H1 (cell line): ENCODE data around the gene AZGP1. TPM values are rescaled to one million over a fixed set of nuclear protein-coding genes. Genes with fewer than 3 reads are reported as not detected.

Experiments used
- CTCF ChIA-PET: fragments of 300-600 bp; sonication (Branson Sonifier 250); formaldehyde crosslinking; loops from one replicate; lab custom pipeline; 2021; ENCODE audit not compliant: partially characterized antibody; lab: Charles Lee
- POLR2A ChIA-PET: fragments of 300-600 bp; sonication (Branson Sonifier 250); formaldehyde crosslinking; loops from one replicate; lab custom pipeline; 2021; ENCODE audit warnings: inconsistent platforms; ENCODE audit not compliant: partially characterized antibody; lab: Charles Lee
- DNase-seq, 2 experiments: peaks; one replicate each; pipeline versions ENCODE4 v3.0.0 to v3.0.0-alpha.2; 2010 to 2022; ENCODE audit warnings: low spot score in 2 of 2, low read depth in 1 of 2, mixed read lengths in 1 of 2
- FAIRE-seq: peaks from 2 replicates; lab custom pipeline; 2011; peaks lifted over from hg19 to GRCh38; lab: Jason Lieb, UNC
- H2AFZ ChIP-seq: 2 replicates; pipeline ENCODE4 v1.8.1; 2012; ENCODE audit warnings: low read length, inconsistent platforms
- H2AK5ac ChIP-seq: 2 replicates; pipeline ENCODE4 v1.6.1; 2013; ENCODE audit warnings: low read depth, low read length
- H2BK120ac ChIP-seq: replicated peaks from 2 replicates; pipeline ENCODE3; 2013; ENCODE audit warnings: low read depth, low read length, inconsistent platforms
- H2BK12ac ChIP-seq: 2 replicates; pipeline ENCODE4 v1.6.1; 2013; ENCODE audit warnings: low read depth, low read length
- H2BK15ac ChIP-seq: 2 replicates; pipeline ENCODE4 v1.6.1; 2013; ENCODE audit warnings: low read length
- H2BK20ac ChIP-seq: 2 replicates; pipeline ENCODE4 v1.6.1; 2013; ENCODE audit warnings: low read length
- H2BK5ac ChIP-seq: 2 replicates; pipeline ENCODE4 v1.6.1; 2013; ENCODE audit warnings: low read depth, low read length
- H3K14ac ChIP-seq: 2 replicates; pipeline ENCODE4 v1.6.1; 2013; ENCODE audit warnings: inconsistent platforms; ENCODE audit not compliant: insufficient read length
- H3K18ac ChIP-seq: 2 replicates; pipeline ENCODE4 v1.6.1; 2013; ENCODE audit warnings: low read length; ENCODE audit errors: extremely low read depth
- H3K23ac ChIP-seq: 2 replicates; pipeline ENCODE4 v1.6.1; 2013; ENCODE audit warnings: inconsistent platforms; ENCODE audit not compliant: insufficient read length
- H3K23me2 ChIP-seq: 2 replicates; pipeline ENCODE4 v1.6.1; 2013; ENCODE audit warnings: low read depth, low read length
- H3K27ac ChIP-seq: 2 replicates; pipeline ENCODE4 v1.6.1; 2011; ENCODE audit warnings: low read depth, low read length, inconsistent platforms
- H3K27me3 ChIP-seq, 4 experiments: replicated peaks in 1 of 4; 1 replicate in 1 of 4; 2 replicates in 3 of 4; pipeline versions ENCODE4 v1.6.1 to v1.8.1; 2011 to 2013; ENCODE audit warnings: low read length in 3 of 4, mild to moderate bottlenecking in 3 of 4, inconsistent platforms in 2 of 4, mixed read lengths in 2 of 4, moderate library complexity in 1 of 4; ENCODE audit not compliant: control insufficient read depth in 3 of 4, insufficient read depth in 3 of 4; ENCODE audit errors: extremely low read depth in 1 of 4
- H3K36me3 ChIP-seq, 4 experiments: 2 replicates each; pipeline versions ENCODE4 v1.6.1 to v1.8.1; 2011 to 2013; ENCODE audit warnings: mild to moderate bottlenecking in 4 of 4, low read length in 3 of 4, moderate library complexity in 2 of 4, control low read depth in 1 of 4, inconsistent platforms in 1 of 4; ENCODE audit not compliant: insufficient read depth in 4 of 4, control insufficient read depth in 2 of 4
- H3K4ac ChIP-seq: replicated peaks from 2 replicates; pipeline ENCODE3; 2013; ENCODE audit warnings: low read length, low read depth, mixed read lengths, inconsistent platforms; ENCODE audit not compliant: insufficient read length
- H3K4me1 ChIP-seq, 4 experiments: replicated peaks in 1 of 4; 1 replicate in 1 of 4; 2 replicates in 3 of 4; pipeline versions ENCODE4 v1.6.1 to v1.8.1; 2011 to 2013; ENCODE audit warnings: low read length in 3 of 4, inconsistent platforms in 2 of 4, mixed read lengths in 1 of 4; ENCODE audit not compliant: insufficient read depth in 4 of 4, control insufficient read depth in 3 of 4
- H3K4me2 ChIP-seq, 2 experiments: 2 replicates each; pipeline versions ENCODE4 v1.6.1 to v1.8.1; 2011 to 2013; ENCODE audit warnings: low read depth in 2 of 2, low read length in 2 of 2, control low read depth in 1 of 2, inconsistent platforms in 1 of 2, mild to moderate bottlenecking in 1 of 2; ENCODE audit not compliant: insufficient read depth in 1 of 2
- H3K4me3 ChIP-seq, 4 experiments: fragments of 200-600, 300-600 bp in 1 of 4; sonication (generic), shearing (Covaris generic), sonication (Bioruptor Twin) in 1 of 4; 2 replicates each; pipeline versions ENCODE4 v1.5.1 to v1.8.1; 2011 to 2016; ENCODE audit warnings: low read length in 4 of 4, low read depth in 3 of 4, control low read depth in 2 of 4, inconsistent platforms in 2 of 4, mild to moderate bottlenecking in 2 of 4, mixed read lengths in 1 of 4, moderate library complexity in 1 of 4; ENCODE audit not compliant: insufficient read depth in 2 of 4; ENCODE audit errors: extremely low read depth in 1 of 4
- H3K56ac ChIP-seq: replicated peaks from 2 replicates; pipeline ENCODE3; 2013; ENCODE audit warnings: low read depth, mild to moderate bottlenecking, mixed read lengths, low read length, inconsistent platforms; ENCODE audit not compliant: insufficient read length
- H3K79me1 ChIP-seq: 2 replicates; pipeline ENCODE4 v1.6.1; 2013; ENCODE audit warnings: low read depth, low read length, control low read depth
- H3K79me2 ChIP-seq, 2 experiments: 2 replicates each; pipeline versions ENCODE4 v1.6.1 to v1.8.1; 2012 to 2013; ENCODE audit warnings: low read length in 2 of 2, mild to moderate bottlenecking in 2 of 2, inconsistent platforms in 1 of 2; ENCODE audit not compliant: insufficient read depth in 2 of 2, control insufficient read depth in 1 of 2
- H3K9ac ChIP-seq, 4 experiments: replicated peaks in 1 of 4; 1 replicate in 1 of 4; 2 replicates in 3 of 4; pipeline versions ENCODE4 v1.6.1 to v1.8.1; 2011 to 2013; ENCODE audit warnings: low read depth in 3 of 4, low read length in 3 of 4, control low read depth in 2 of 4, mild to moderate bottlenecking in 2 of 4, moderate library complexity in 2 of 4, inconsistent platforms in 1 of 4; ENCODE audit errors: extremely low read depth in 1 of 4
- H3K9me3 ChIP-seq, 2 experiments: 2 replicates each; pipeline versions ENCODE4 v1.6.1 to v1.8.1; 2012 to 2013; ENCODE audit warnings: mild to moderate bottlenecking in 2 of 2, moderate library complexity in 2 of 2, control low read depth in 1 of 2, inconsistent platforms in 1 of 2, low read depth in 1 of 2, low read length in 1 of 2, mixed read lengths in 1 of 2; ENCODE audit not compliant: insufficient read depth in 2 of 2
- H4K20me1 ChIP-seq, 2 experiments: replicated peaks in 1 of 2; 2 replicates each; pipeline versions ENCODE3 to v1.8.1; 2011 to 2013; ENCODE audit warnings: inconsistent platforms in 2 of 2, low read length in 2 of 2, mild to moderate bottlenecking in 1 of 2; ENCODE audit not compliant: insufficient read depth in 2 of 2, control insufficient read depth in 1 of 2
- H4K5ac ChIP-seq: 2 replicates; pipeline ENCODE4 v1.6.1; 2013; ENCODE audit warnings: low read length, low read depth, mixed read lengths, inconsistent platforms; ENCODE audit not compliant: insufficient read length
- H4K8ac ChIP-seq: 2 replicates; pipeline ENCODE4 v1.8.0; 2013; ENCODE audit warnings: mild to moderate bottlenecking, moderate library complexity, low read length, inconsistent platforms; ENCODE audit not compliant: insufficient read depth; ENCODE audit errors: extremely low read depth
- H4K91ac ChIP-seq: replicated peaks from 2 replicates; pipeline ENCODE3; 2013; ENCODE audit warnings: low read length, mixed read lengths, inconsistent platforms; ENCODE audit not compliant: insufficient read length
- BCL11A ChIP-seq, 2 experiments: IDR thresholded peaks; one replicate each; pipeline ENCODE4 v1.6.1; 2011; ENCODE audit warnings: low read depth in 2 of 2, low read length in 2 of 2, mild to moderate bottlenecking in 2 of 2
- CHD1 ChIP-seq: IDR thresholded peaks from 2 replicates; pipeline ENCODE4 v1.6.1; 2012; ENCODE audit warnings: low read depth, low read length, improper control_type of control experiment
- CTBP2 ChIP-seq: IDR thresholded peaks from 2 replicates; pipeline ENCODE4 v1.7.0; 2011; ENCODE audit warnings: borderline replicate concordance, mild to moderate bottlenecking, moderate library complexity, mixed read lengths, low read length; ENCODE audit not compliant: insufficient read depth, insufficient read length
- EGR1 ChIP-seq: IDR thresholded peaks from 2 replicates; pipeline ENCODE4 v1.6.1; 2011; ENCODE audit warnings: low read depth, low read length, borderline replicate concordance
- EZH2 ChIP-seq: fragments of 200-600 bp; sonication (generic); IDR thresholded peaks from 2 replicates; pipeline ENCODE4 v1.7.1; 2012; ENCODE audit warnings: low read depth, mild to moderate bottlenecking, moderate library complexity, low read length, inconsistent platforms; ENCODE audit not compliant: severe bottlenecking
- GABPA ChIP-seq: IDR thresholded peaks from 2 replicates; pipeline ENCODE4 v1.6.1; 2011; ENCODE audit warnings: mild to moderate bottlenecking, low read length, moderate library complexity, borderline replicate concordance; ENCODE audit not compliant: insufficient read depth
- JUND ChIP-seq: IDR thresholded peaks from 2 replicates; pipeline ENCODE4 v1.6.1; 2011; ENCODE audit warnings: mild to moderate bottlenecking, improper control_type of control experiment, low read length
- KDM4A ChIP-seq: IDR thresholded peaks from one replicate; pipeline ENCODE4 v1.7.1; 2012; ENCODE audit warnings: low read depth, mild to moderate bottlenecking, moderate library complexity, low read length, inconsistent platforms; ENCODE audit not compliant: severe bottlenecking
- SIRT6 ChIP-seq: IDR thresholded peaks from one replicate; pipeline ENCODE4 v1.7.1; 2012; ENCODE audit warnings: low read length, inconsistent platforms
- TBP ChIP-seq: IDR thresholded peaks from 2 replicates; pipeline ENCODE4 v1.6.1; 2011; ENCODE audit warnings: low read depth, low read length, improper control_type of control experiment
- WGBS, 2 experiments: shearing (Covaris generic) in 1 of 2; methylation state at CpG; one replicate each; pipeline versions ENCODE4 v1.1.6 to v1.1.7; 2013 to 2015; ENCODE audit warnings: low lambda C conversion rate in 2 of 2, mixed read lengths in 2 of 2, inconsistent platforms in 1 of 2, low coverage in 1 of 2, missing lambda C conversion rate in 1 of 2; ENCODE audit not compliant: insufficient replicate concordance in 2 of 2, insufficient coverage in 1 of 2, insufficient read length in 1 of 2; ENCODE audit errors: extremely low coverage in 1 of 2, missing lambda C conversion rate in 1 of 2; 5-methylcytosine and 5-hydroxymethylcytosine counted together
- polyA plus RNA-seq, 7 experiments: library from polyadenylated mRNA; depleted of rRNA in 3 of 7; stranded (reverse) in 5 of 7; unstranded in 2 of 7; fragments of >200 nt in 5 of 7; fragments of 200-250 nt in 2 of 7; gene quantifications; 1 replicate in 5 of 7; 2 replicates in 1 of 7; 4 replicates in 1 of 7; pipeline versions ENCODE4 v1.2.1 to v1.2.3, GENCODE V29; 2011 to 2013; ENCODE audit warnings: missing spikeins in 2 of 7, mixed read lengths in 2 of 7
- total RNA-seq: library from RNA; stranded (reverse); fragmentation: NEBNext Ultra II Directional; extraction: Animal tissue kit (Norgen Biotek cat#: 25700); gene quantifications from 2 replicates; pipeline ENCODE4 v1.2.1, GENCODE V29; 2021

AZGP1 gene
- total and polyA plus RNA-seq, 2 of the 8 experiments (the other 6 are each of a cell fraction or from before 2014, with no cell fraction given), result 0.52 to 0.68 TPM

GRCh38 chr7:99918959-99919813 lies 56.6 kb downstream of the AZGP1 start, which contains the start of gene TRIM4:
Gene TRIM4, minus strand, starts transcription at chr7:99919530. Its CDS starts 129 bp downstream, at chr7:99919401.
- no peak within 1 kb of the TSS for H2AK5ac ChIP-seq
- peak within 1 kb of the TSS; percentile 89 for H4K8ac ChIP-seq
- WGBS, 2 experiments, result 96% methylated on average over 81 of the region's 81 CpGs; no CpG with 5 or more reads in 1 of the 2 experiments
- CTCF ChIA-PET, result interaction anchor here (0.7 to 11.2 kb wide), 7 partner anchors 10 to 394 kb away, joined by 3 to 241 read pairs (median 4); no protein-coding TSS in a partner anchor
- H3K4ac ChIP-seq, result no peak within 1 kb of the TSS
- no peak within 1 kb of the TSS for H2BK15ac ChIP-seq
- no peak within 1 kb of the TSS for H3K27ac ChIP-seq
- peaks cover 7 to 24% of the 10 kb centered on the region in 2 experiments; a peak in 2 of 4 replicates for H3K9me3 ChIP-seq
- POLR2A ChIA-PET, result interaction anchor here (1.0 to 4.3 kb wide), 4 partner anchors 25 to 148 kb away, joined by 4 to 28 read pairs (median 5); partner anchors contain the start of gene ZKSCAN1
- H4K91ac ChIP-seq, result no peak within 1 kb of the TSS
- peaks cover 0 to 2% (median 0%) of the 10 kb centered on the region in 4 experiments; a peak in 1 of 8 replicates for H3K36me3 ChIP-seq
- H4K20me1 ChIP-seq, result no peaks in the 10 kb centered on the region
- H3K27me3 ChIP-seq, result no peaks in the 10 kb centered on the region
- no peak for FAIRE-seq
- H3K18ac ChIP-seq, result no peak within 1 kb of the TSS
- H3K79me1 ChIP-seq, result no peaks in the 10 kb centered on the region; the same call in none of the 2 replicates
- peak within 1 kb of the TSS in 1 of 4 experiments; percentile 26; a peak in 2 of 8 replicates for H3K4me3 ChIP-seq
- H3K56ac ChIP-seq, result no peak within 1 kb of the TSS
- H4K5ac ChIP-seq, result no peak within 1 kb of the TSS
- H3K79me2 ChIP-seq, result no peaks in the 10 kb centered on the region
- H3K4me1 ChIP-seq, result no peaks in the 10 kb centered on the region
- no peak within 1 kb of the TSS for H3K14ac ChIP-seq
- no peak within 1 kb of the TSS for H2BK20ac ChIP-seq
- H3K4me2 ChIP-seq, result peak within 1 kb of the TSS in 1 of 2 experiments; percentile 5; a peak in 1 of 4 replicates
- no peak within 1 kb of the TSS for H3K23ac ChIP-seq
- H2BK12ac ChIP-seq, result no peak within 1 kb of the TSS
- H2BK120ac ChIP-seq, result no peak within 1 kb of the TSS
- no peak within 1 kb of the TSS for H2BK5ac ChIP-seq
- no peaks in the 10 kb centered on the region; the same call in 1 of the 2 replicates for H3K23me2 ChIP-seq
- H3K9ac ChIP-seq, result no peak within 1 kb of the TSS
- H2AFZ ChIP-seq, result no peak within 1 kb of the TSS
- DNase-seq, result peak in 1 of 2 experiments; percentile 68
- no peak for TF ChIP-seq EZH2
- TF ChIP-seq TBP, result no peak
- no peak for TF ChIP-seq CHD1
- TF ChIP-seq EGR1, result no peak
- TF ChIP-seq BCL11A (IDR thresholded peaks at IDR 0.05; ENCODE audit: low read depth in 2 of 2, low read length in 2 of 2), result no peak
- TF ChIP-seq SIRT6, result no peak
- TF ChIP-seq JUND, result no peak
- no peak for TF ChIP-seq KDM4A
- TF ChIP-seq GABPA, result no peak
- TF ChIP-seq CTBP2, result no peak
